Cardiac fibroblast (primary cell): ENCODE measurements around the gene GDI1.

ENCODE experiments used
- DNase-seq, 2 donors: peaks; one replicate each; pipeline versions ENCODE4 v3.0.0 to v3.0.0-alpha.2; 2010; ENCODE audit warnings: low read depth in 2 of 2
- H3K4me3 ChIP-seq, 2 donors: replicated peaks in 1 of 2; 1 replicate in 1 of 2; 2 replicates in 1 of 2; pipeline ENCODE4 v1.5.1; 2011; ENCODE audit warnings: low read depth in 2 of 2, low read length in 2 of 2, mild to moderate bottlenecking in 2 of 2, moderate library complexity in 1 of 2
- TF ChIP-seq, protein P1 (sequence below): IDR thresholded peaks from one replicate; pipeline ENCODE4 v1.5.1; 2011; ENCODE audit warnings: low read depth, mild to moderate bottlenecking, low read length, inconsistent platforms

Gene GDI1

DNA sequence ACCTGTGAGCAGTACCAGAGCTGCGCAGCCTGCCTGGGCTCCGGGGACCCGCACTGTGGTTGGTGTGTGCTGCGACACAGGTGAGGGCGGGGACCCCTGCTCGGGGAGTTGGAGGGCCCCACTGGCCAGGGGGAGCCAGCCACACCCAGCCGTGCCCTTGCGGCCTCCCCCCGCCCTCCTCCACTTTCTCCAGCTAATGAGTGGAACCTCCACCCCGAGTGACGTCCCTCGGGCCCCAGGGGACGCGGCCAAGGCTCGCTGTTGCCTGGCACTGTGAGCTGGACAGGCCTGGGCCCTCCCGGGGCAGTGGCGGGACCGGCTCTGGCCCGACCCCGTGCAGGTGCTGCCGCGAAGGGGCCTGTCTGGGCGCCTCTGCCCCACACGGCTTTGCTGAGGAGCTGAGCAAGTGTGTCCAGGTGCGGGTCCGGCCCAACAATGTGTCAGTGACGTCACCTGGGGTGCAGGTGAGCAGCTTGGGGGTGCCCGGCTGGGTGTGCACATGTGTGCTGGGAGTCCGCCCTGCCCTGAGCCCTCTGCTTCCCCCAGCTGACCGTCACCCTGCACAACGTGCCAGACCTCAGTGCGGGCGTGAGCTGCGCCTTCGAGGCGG, 26.8 kb downstream of the GDI1 start:
- TF ChIP-seq, protein P1, sequence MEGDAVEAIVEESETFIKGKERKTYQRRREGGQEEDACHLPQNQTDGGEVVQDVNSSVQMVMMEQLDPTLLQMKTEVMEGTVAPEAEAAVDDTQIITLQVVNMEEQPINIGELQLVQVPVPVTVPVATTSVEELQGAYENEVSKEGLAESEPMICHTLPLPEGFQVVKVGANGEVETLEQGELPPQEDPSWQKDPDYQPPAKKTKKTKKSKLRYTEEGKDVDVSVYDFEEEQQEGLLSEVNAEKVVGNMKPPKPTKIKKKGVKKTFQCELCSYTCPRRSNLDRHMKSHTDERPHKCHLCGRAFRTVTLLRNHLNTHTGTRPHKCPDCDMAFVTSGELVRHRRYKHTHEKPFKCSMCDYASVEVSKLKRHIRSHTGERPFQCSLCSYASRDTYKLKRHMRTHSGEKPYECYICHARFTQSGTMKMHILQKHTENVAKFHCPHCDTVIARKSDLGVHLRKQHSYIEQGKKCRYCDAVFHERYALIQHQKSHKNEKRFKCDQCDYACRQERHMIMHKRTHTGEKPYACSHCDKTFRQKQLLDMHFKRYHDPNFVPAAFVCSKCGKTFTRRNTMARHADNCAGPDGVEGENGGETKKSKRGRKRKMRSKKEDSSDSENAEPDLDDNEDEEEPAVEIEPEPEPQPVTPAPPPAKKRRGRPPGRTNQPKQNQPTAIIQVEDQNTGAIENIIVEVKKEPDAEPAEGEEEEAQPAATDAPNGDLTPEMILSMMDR, result no peak
- no peak overlapping the region for H3K4me3 ChIP-seq
- no peak for DNase-seq

DNA sequence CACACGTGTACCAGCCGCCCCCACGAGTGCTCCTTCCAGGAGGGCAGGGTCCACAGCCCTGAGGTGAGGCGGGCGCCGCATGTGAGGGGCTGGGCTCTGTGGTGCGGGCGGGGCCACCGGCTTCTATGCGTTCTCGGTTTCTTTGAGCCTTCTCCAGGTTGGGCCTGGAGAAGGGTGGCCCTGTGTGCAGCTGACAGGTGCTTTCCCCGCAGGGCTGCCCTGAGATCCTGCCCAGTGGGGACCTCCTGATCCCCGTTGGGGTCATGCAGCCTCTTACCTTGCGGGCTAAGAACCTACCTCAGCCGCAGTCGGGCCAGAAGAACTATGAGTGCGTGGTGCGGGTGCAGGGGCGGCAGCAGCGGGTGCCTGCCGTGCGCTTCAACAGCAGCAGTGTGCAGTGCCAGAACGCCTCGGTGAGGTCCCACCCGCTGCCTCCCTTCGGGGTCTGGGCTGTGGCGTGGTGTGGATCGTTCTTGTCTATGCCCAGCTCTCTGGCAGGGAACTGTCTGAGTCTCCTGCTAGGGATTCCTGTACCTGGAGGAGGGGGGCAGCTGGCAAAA, 27.9 kb downstream of the GDI1 start:
- no peak for DNase-seq
- H3K4me3 ChIP-seq, result no peak overlapping the region

DNA sequence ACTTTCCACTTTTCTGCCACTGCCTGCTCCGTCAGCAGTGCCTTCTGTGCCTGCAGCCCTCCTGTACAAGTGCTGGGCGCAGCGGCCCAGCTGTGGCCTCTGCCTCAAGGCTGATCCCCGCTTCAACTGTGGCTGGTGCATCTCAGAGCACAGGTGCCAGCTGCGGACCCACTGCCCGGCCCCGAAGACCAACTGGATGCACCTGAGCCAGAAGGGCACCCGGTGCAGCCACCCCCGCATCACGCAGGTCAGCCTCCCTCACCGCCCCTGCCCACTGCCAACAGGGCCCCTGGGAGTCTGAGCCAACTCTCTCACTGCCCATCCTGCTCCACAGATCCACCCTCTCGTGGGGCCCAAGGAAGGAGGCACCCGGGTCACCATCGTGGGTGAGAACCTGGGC, 28.6 kb downstream of the GDI1 start:
- DNase-seq, result no peak
- no peak overlapping the region for H3K4me3 ChIP-seq
- TF ChIP-seq, protein P1, result no peak

More for the DNA sequence above, 27.9 kb downstream of the GDI1 start:
- TF ChIP-seq, protein P1, result no peak

DNA sequence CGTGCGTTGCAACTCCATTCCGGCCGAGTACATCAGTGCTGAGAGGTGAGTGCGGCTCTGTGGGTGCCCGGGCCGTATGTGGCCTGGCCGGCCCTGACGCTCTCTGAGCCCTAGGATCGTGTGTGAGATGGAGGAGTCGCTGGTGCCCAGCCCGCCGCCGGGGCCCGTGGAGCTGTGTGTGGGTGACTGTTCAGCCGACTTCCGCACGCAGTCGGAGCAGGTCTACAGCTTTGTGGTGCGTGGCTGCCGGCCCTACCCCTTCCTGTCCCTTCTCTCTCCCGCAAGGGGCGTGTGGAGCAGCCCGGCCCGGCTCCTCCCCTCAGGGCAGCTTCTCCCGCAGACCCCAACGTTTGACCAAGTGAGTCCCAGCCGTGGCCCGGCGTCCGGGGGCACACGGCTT, 29.1 kb downstream of the GDI1 start:
- TF ChIP-seq, protein P1, result no peak
- H3K4me3 ChIP-seq, result no peak overlapping the region
- DNase-seq, result no peak

DNA sequence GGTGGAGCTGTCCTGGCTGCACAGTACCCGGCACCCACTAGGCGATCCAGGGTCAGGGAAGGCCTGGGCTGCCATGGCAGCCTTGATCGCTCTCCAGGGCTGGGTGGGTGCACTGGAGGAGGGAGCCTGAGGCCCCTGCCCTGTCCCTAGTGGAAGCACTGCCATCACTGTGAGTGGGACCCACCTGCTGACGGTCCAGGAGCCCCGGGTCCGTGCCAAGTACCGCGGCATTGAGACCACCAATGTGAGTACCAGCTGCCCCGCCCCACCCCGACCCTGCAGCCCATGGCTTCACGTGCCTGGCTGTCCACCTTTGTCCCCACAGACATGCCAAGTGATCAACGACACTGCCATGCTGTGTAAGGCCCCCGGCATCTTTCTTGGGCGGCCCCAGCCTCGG, 30.0 kb downstream of the GDI1 start:
- DNase-seq, result no peak
- TF ChIP-seq, protein P1, result no peak
- H3K4me3 ChIP-seq, result no peak overlapping the region

DNA sequence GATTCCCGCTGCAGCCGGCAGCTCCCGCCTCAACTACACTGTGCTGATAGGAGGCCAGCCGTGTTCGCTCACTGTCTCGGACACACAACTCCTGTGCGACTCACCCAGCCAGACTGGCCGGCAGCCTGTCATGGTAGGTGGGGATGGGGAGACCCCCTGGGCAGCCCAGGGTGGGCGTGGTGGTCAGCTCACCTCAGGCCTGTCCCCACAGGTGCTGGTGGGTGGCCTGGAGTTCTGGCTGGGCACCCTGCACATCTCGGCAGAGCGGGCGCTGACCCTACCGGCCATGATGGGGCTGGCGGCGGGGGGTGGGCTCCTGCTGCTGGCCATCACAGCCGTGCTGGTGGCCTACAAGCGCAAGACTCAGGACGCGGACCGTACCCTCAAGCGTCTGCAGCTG, 30.6 kb downstream of the GDI1 start:
- TF ChIP-seq, protein P1, result no peak
- no peak for DNase-seq
- no peak overlapping the region for H3K4me3 ChIP-seq

DNA sequence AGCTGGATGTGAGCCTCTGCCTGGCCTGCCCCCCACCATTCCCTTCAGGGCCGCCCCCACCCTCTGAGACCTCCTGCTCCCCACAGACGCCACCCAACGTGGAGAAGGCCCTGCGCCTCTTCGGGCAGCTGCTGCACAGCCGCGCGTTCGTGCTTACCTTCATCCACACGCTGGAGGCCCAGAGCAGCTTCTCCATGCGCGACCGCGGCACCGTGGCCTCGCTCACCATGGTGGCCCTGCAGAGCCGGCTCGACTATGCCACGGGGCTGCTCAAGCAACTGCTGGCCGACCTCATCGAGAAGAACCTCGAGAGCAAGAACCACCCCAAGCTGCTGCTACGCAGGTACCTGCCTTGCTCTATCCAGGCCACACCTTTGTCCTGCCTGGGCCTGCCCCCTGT, 31.3 kb downstream of the GDI1 start:
- DNase-seq, result no peak
- TF ChIP-seq, protein P1, result no peak
- H3K4me3 ChIP-seq, result no peak overlapping the region
